DLD1 (cell line): ENCODE measurements around the gene SDCCAG8.

Source experiments
- in situ Hi-C: cut with HindIII; loops from 2 replicates; pipeline ENCODE4 v1.10.0; 2017; ENCODE audit warnings: low sequenced_read_pairs

The SDCCAG8 gene

GRCh38 chr1:243529512-243529911 is 273.7 kb downstream of the SDCCAG8 start:
- in situ Hi-C loops, result no loop called here

- in situ Hi-C loops, result no loop called here
Measured at GRCh38 chr1:243535014-243535413, 279.2 kb downstream of the SDCCAG8 start.

DNA sequence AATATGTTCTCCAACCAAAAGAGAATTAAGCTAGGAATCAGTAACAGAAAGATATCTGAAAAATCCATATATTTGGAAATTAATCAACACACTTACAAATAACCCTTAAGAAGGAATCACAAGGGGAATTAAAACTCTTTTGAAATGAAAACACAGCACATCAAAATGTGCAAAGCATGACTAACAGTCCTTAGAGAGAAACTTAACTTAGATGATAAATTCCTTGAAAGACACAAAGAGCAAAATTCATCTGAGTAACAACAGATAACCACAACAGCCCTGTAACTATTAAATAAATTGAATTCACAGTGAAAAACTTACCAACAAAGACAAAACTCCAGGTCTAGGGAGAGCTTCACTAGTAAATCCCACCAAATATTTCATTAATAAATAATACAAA is 283.8 kb downstream of the SDCCAG8 start:
- in situ Hi-C loops, result no loop called here

DNA sequence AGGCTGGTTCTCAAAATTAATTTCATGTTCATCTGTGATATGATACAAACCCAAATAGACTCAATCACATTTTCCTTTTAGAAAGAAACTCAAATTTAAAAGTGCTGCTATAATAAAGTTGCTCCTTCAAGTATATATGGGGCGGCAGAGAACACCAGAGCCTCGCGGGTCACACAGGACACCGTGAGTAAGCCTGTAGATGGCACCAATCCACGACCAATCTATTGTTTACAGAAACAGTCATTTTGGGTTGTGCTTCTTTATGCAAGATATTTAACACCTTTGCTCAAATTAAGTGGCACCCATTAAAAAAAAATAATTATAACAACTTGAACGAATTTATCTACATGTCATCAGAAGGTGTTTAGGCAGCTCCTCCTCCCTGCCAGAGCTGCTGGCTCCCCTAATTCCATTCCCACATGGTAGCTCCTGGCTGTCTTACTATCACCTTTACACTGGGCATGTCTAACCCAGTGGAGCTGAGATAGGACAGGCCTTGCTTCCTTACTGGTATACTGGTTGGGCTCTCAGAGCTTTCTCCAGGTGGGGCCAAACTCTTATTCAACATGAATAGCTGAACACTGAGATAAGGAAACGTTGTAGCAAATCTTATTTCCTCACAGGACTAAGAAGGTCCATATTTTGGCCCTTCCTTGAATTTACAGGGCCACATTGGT is 287.0 kb downstream of the SDCCAG8 start:
- in situ Hi-C loops, result no loop called here

DNA sequence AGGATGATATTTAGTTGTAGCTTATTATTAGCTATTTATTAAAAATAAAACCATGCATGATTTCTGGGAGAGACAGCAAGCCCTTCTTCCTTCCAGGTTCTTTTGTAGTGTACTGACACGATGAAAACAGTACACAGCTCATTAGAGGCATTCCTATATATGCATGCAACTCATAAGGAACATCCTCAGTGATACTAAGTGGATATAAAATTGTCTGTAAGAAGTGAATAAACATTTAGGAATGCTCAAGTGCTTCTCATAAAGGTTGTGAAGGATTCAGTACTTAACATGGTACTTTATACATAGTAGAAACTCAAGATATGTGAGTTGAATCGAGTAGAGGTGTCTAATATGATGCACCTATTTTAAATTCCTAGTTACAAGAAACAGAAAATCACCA is 287.7 kb downstream of the SDCCAG8 start:
- in situ Hi-C loops, result no loop called here

- in situ Hi-C loops, result no loop called here
Measured at GRCh38 chr1:243546457-243546856, 290.6 kb downstream of the SDCCAG8 start.

DNA sequence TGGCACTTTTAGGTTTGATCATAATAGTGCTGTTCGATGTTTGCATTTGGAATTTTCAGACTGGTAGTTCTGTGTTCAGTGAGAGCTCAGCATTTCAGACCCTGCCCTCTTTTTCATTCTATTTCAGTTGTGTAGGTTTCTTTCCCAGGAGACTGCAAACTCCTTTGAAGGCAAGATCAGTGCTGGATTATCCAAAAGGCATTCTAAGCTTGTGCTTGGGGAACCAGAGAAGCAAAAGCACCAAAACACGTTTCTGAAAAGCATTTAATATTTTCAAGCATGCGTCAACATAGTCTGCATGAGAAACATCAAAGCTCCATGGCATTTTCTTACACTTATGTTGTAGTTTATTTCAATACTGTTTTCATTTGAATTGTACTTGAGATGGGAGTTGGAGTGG is 292.1 kb downstream of the SDCCAG8 start:
- in situ Hi-C loops, result no loop called here

GRCh38 chr1:243548516-243548915 is 292.7 kb downstream of the SDCCAG8 start:
- in situ Hi-C loops, result no loop called here

- in situ Hi-C loops, result no loop called here
Measured at GRCh38 chr1:243549108-243549507, 293.3 kb downstream of the SDCCAG8 start.
